Mucosa of rectum (tissue), 2 donors: Measurements from ENCODE around the gene RAX.
A peak's percentile ranks its signal among the peaks of the same experiment; 100 is the strongest.

Experiments used
- H3K27ac ChIP-seq, 2 donors: one replicate each; pipeline ENCODE4 v1.7.0; 2013; ENCODE audit warnings: inconsistent platforms in 2 of 2, low read depth in 2 of 2, low read length in 2 of 2
- H3K27me3 ChIP-seq, 2 donors: one replicate each; pipeline ENCODE4 v1.7.0; 2013; ENCODE audit warnings: low read length in 2 of 2; ENCODE audit not compliant: control insufficient read depth in 2 of 2, insufficient read depth in 2 of 2
- H3K36me3 ChIP-seq, 2 donors: one replicate each; pipeline ENCODE4 v1.7.0; 2013; ENCODE audit warnings: low read length in 2 of 2; ENCODE audit not compliant: control insufficient read depth in 2 of 2, insufficient read depth in 2 of 2
- H3K4me1 ChIP-seq, 2 donors: one replicate each; pipeline ENCODE4 v1.7.0; 2013; ENCODE audit warnings: low read length in 2 of 2, mild to moderate bottlenecking in 1 of 2; ENCODE audit not compliant: control insufficient read depth in 2 of 2, insufficient read depth in 2 of 2
- H3K4me3 ChIP-seq, 2 donors: one replicate each; pipeline ENCODE4 v1.7.0; 2013; ENCODE audit warnings: low read length in 2 of 2
- H3K9ac ChIP-seq, 2 donors: one replicate each; pipeline ENCODE4 v1.7.0; 2013; ENCODE audit warnings: low read length in 2 of 2, low read depth in 1 of 2, mild to moderate bottlenecking in 1 of 2
- H3K9me3 ChIP-seq, 2 donors: one replicate each; pipeline ENCODE4 v1.7.0; 2013; ENCODE audit warnings: low read length in 2 of 2; ENCODE audit not compliant: control insufficient read depth in 2 of 2
- donor health status: healthy.
- donor health status: Normal muscosa, but diverticular disease.

The RAX gene

GRCh38 chr18:59274533-59274928 is 1.3 kb upstream of the RAX start:
- Histone ChIP-seq H3K27ac (no peak overlapping the region), H3K9ac (no peak overlapping the region), H3K4me1 (no peaks in the 10 kb centered on the region), H3K27me3 (peaks cover 54 to 57% of the 10 kb centered on the region in 2 donors), H3K4me3 (no peak overlapping the region), H3K9me3 (no peaks in the 10 kb centered on the region), H3K36me3 (no peaks in the 10 kb centered on the region)

DNA sequence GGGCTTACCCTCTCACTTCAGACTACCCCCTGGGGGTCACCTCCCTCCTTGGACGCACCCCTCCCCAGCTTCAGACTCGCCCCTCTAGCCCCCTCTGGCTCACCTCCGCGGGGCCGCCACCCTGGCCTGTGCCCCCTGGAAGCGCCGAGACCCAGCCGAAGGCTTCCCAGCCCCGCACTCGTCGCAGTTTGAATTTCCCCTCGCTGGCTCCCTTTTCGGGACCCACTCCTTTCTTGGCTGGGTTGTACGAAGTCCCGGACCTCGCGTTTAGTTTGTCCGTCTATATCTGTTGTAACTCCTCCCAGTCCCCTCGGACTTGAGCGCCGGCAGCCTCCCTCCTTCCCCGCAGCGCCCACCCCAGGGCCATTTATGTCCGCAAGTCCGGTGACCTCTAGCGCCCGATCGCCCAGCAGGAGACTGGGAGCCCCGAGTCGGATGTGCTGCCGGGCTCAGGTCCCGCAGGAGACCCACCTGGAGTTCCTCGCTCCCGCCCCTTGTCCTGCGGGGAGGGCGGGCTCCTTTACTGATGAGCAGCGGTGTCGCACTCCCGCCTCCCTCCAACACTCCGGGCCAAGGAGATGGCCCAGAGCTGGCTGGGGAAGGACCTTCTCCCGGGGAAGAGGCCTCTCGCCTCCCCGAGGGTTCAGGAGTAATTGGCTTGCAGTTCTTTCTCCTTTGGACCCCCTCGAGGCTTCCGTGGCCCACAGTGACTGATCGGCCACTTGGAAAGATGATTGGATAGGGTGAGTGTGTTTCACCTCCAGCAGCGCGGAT is 692 bp upstream of the RAX start:
- no peaks in the 10 kb centered on the region for H3K4me1 ChIP-seq
- no peaks in the 10 kb centered on the region for H3K9me3 ChIP-seq
- H3K4me3 ChIP-seq = no peak overlapping the region
- H3K27ac ChIP-seq = no peak overlapping the region
- peaks cover 55 to 57% of the 10 kb centered on the region in 2 donors for H3K27me3 ChIP-seq
- no peaks in the 10 kb centered on the region for H3K36me3 ChIP-seq
- H3K9ac ChIP-seq = no peak overlapping the region

- no peaks in the 10 kb centered on the region for H3K4me1 ChIP-seq
- H3K27me3 ChIP-seq = peaks cover 64 to 68% of the 10 kb centered on the region in 2 donors
Measured at GRCh38 chr18:59272221-59272888, 899 bp downstream of the RAX start.

GRCh38 chr18:59271606-59272220 is 1.5 kb downstream of the RAX start:
- Histone ChIP-seq H3K9ac (no peak overlapping the region), H3K27ac (no peak overlapping the region), H3K9me3 (no peaks in the 10 kb centered on the region), H3K4me1 (no peaks in the 10 kb centered on the region), H3K4me3 (no peak overlapping the region), H3K27me3 (peaks cover 69 to 72% of the 10 kb centered on the region in 2 donors), H3K36me3 (no peaks in the 10 kb centered on the region)

More at GRCh38 chr18:59272221-59272888, 899 bp downstream of the RAX start:
- no peak overlapping the region for H3K9ac ChIP-seq
- H3K27ac ChIP-seq = no peak overlapping the region
- peak overlapping the region in 1 of 2 donors; percentile 13 for H3K4me3 ChIP-seq
- H3K36me3 ChIP-seq = no peaks in the 10 kb centered on the region
- no peaks in the 10 kb centered on the region for H3K9me3 ChIP-seq

DNA sequence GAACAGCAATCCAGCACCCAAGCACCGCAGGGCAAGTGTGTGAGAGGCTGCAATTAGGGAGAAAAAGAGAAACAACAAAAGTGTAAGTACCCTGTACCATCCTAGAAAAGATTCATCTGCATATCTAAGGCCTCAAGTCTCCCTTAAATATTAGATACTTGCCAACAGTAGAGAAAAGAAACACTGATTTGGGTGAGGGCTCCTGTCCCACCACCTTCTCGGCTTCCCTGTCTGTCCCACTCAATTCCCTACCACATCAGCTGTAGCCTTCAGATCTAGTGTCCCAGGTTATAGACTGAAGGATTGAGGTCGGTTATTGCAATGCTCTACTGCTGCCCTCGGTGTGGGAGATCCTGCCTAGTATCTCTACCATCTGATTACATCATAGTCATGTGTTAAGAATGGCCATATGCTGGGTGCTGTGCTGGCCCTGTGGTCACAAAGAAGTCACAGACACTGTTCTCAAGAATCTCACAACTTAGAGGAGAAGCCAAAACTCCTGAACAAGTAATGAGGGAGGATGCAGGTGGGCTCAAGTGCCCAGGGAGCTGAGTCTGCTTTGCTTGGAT is 2.5 kb downstream of the RAX start:
- Histone ChIP-seq H3K4me3 (no peak overlapping the region), H3K36me3 (no peaks in the 10 kb centered on the region), H3K27me3 (peaks cover 73 to 75% of the 10 kb centered on the region in 2 donors)

GRCh38 chr18:59269563-59270119 is 3.6 kb downstream of the RAX start:
- Histone ChIP-seq H3K27ac (no peak overlapping the region), H3K9ac (no peak overlapping the region), H3K4me3 (no peak overlapping the region), H3K36me3 (no peaks in the 10 kb centered on the region), H3K27me3 (peaks cover 70 to 73% of the 10 kb centered on the region in 2 donors), H3K4me1 (no peaks in the 10 kb centered on the region), H3K9me3 (no peaks in the 10 kb centered on the region)

More for the DNA sequence above, 2.5 kb downstream of the RAX start:
- Histone ChIP-seq H3K9me3 (no peaks in the 10 kb centered on the region), H3K27ac (no peak overlapping the region), H3K9ac (no peak overlapping the region), H3K4me1 (no peaks in the 10 kb centered on the region)

DNA sequence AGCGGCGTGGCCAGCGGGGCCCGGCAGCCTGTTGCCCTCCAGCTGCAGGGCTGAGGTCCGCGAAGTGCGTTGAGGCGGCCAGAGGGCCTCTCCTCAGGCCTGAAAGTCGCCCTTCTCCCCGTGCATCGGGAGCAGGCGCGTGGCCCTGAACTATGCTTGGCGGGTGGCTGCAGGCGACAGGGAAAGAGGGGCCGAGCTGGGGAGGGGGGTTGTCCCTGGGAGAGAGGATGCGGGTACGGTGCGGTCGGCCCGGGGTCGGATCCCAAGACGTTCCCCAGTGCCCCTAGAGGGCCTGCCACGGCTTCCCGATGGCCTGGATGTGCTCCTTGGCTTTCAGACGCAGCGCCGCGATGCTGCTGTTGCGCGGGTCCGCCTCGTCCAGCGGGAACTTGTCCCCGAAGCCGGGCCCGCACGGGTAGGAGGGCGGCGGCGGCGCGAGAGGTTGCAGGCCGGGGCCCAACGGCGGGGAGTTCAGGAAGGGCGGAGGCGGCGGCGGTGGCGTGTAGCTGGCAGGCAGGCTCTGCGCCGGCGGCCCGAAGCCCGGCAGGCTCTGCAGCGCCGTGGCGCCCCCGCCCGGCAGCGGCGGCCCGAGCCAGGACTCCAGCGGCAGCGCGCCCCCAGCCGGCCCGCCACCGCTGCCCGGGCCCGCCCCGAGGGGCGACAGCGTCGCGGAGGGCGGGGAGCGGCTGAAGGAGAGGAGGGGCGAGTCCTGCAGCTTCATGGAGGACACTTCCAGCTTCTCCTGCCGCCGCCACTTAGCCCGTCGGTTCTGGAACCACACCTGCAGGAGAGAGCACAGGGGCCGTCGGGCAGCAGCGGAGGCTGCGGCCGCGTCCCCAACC is 4.3 kb downstream of the RAX start:
- Histone ChIP-seq H3K36me3 (no peaks in the 10 kb centered on the region), H3K27ac (no peak overlapping the region), H3K9me3 (no peaks in the 10 kb centered on the region), H3K27me3 (peaks cover 68 to 72% of the 10 kb centered on the region in 2 donors), H3K4me3 (no peak overlapping the region), H3K4me1 (no peaks in the 10 kb centered on the region), H3K9ac (no peak overlapping the region)

DNA sequence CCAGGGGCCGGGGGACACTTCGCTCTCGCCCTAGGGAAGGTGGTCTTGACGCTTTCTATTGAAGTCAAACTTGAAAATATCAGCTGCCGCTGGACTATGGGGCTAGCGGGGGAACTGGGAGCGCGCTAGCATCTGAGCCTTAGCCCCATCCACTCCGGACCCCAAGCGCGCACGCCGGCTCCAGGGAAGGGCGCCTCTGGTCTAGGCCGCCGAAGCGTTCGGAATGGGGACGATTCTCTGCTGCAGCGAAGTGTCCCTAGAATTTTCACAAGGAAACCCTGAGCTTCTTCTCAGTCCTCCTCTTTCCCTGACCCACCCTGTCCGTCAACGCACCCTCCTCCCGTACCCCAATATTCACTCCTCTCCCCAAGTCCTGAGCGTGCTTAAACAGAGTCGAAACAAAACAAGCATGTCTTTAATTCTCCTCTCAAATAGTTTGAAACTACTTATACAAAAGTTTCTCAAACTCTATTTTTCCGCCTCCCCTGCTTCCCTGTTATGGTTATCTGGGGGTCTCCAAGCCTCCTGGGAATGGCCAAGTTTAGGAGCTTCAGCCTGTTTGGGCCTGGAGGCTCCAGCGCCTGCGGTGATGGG is 5.0 kb downstream of the RAX start:
- Histone ChIP-seq H3K9ac (no peak overlapping the region), H3K27me3 (peaks cover 71% of the 10 kb centered on the region in 2 donors), H3K36me3 (no peaks in the 10 kb centered on the region), H3K4me3 (no peak overlapping the region), H3K4me1 (no peaks in the 10 kb centered on the region), H3K27ac (no peak overlapping the region), H3K9me3 (no peaks in the 10 kb centered on the region)

DNA sequence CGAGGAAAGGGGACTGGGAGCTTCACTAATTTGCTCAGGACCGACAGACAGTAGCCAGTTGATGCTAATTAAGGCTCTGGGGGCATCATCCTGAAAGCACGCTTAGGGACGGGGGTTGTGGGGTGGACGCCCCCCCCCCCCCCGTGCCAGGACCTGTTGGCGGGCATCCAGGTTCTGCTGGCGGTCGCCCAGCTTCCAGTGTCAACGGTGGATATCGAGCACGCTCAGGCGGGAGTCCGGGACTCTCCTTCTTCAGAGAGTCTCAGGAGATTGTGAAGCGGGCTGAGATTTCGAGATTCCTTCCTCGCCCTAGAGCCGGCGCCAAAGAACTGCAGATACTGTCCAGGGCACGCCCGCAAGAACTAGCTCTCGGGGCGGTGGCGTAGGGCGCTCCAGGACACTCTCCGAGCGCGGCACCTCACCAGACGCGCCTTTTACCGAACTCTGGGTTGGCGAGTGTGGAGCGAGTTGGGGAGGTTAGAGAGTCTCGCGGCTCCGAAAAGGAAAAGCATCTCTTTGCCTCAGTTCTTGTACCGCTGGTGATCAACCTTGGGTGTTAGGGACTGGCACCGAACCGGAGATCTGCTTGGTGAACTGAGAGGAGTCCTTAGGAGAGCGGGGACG is 5.6 kb downstream of the RAX start:
- Histone ChIP-seq H3K27ac (no peak overlapping the region), H3K4me3 (no peak overlapping the region), H3K9ac (no peak overlapping the region), H3K9me3 (no peaks in the 10 kb centered on the region), H3K4me1 (no peaks in the 10 kb centered on the region), H3K36me3 (no peaks in the 10 kb centered on the region), H3K27me3 (peaks cover 68 to 73% of the 10 kb centered on the region in 2 donors)
